Activated CD4-positive, alpha-beta T cell treated with anti-CD3 and anti-CD28 coated beads for 48 hours (primary cell): ENCODE results near the gene PRKAG2.
A peak's percentile ranks its signal among the peaks of the same experiment; 100 is the strongest.

Experiments used
- DNase-seq: peaks from one replicate; pipeline ENCODE4 v3.0.0-alpha.2; 2020

Gene PRKAG2

DNA sequence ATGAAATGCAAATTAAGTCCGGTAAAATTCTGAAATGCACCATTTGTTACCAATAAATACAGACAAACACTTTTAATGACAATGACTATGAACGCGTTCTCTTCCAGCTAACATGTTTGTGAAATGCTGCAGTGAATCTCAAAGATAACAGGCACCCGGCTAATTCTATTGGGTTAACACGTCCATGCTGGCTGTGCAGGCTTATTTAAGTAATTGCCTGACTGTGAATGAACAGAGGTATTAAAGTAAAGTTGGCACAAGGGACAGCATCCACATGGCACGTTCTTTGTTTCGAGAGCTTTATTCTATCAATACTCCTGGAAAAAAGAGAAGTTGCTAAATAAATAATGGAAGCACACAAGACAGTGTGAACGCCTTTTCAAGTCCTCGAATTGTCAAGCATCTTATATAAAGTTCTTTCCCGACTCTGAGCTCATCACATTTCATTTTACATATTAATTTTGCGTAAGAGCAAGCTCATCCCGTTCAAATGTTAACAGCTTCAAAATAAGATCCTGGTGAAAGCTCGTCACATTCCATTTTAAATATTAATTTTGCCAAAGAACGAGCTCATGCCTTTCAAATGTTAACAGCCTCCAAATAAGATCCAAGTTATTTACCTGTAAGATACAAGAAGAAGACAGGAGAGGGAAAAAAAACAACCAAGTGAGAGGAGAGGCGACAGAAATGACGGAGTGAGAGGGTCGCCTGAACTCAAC lies 245.9 kb downstream of the PRKAG2 start:
- DNase-seq, result no peak

DNA sequence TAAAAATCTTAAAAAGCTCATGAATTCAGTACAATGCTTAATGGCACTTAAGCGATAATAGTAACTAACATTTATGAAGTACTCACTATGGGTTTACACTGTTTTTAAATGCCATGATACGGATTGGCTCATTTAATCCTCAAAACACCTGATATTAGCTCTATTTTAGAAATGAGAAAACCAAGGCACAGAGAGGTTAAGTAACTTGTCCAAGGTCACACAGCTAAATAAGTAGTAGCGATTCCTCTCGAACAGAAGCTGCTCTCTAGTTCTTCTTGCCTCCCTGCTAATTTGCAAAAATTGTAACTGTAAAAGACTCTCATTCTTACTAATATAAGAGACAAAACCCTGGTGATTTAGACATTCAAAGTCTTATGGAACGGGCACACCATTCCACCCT lies 246.6 kb downstream of the PRKAG2 start:
- no peak for DNase-seq

DNA sequence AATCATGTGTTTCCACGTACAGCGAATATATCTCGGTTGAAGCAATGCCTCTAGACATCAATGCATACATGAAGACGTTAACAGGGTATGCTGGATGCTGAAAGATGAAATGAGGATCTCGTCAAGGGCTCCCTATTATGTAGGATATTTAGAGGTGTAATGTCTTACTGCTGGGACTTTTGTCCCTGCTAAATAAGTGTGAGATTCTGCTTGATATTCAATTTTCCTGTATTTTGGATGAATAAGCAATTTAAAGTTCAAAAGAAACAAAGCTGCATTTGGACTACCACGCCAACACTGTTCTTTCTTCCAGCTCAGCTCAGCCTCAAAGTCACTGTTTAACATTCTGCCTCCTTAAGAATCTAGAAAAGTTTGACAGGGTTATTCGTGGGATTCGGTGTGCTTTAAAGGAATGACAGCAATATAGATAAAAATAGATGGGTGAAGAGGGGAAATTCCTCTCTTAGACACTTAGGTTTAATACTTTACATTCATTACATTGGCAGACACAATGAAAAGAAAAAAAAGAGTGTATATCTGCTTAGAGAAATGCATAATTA lies 247.1 kb downstream of the PRKAG2 start:
- DNase-seq, result no peak

DNA sequence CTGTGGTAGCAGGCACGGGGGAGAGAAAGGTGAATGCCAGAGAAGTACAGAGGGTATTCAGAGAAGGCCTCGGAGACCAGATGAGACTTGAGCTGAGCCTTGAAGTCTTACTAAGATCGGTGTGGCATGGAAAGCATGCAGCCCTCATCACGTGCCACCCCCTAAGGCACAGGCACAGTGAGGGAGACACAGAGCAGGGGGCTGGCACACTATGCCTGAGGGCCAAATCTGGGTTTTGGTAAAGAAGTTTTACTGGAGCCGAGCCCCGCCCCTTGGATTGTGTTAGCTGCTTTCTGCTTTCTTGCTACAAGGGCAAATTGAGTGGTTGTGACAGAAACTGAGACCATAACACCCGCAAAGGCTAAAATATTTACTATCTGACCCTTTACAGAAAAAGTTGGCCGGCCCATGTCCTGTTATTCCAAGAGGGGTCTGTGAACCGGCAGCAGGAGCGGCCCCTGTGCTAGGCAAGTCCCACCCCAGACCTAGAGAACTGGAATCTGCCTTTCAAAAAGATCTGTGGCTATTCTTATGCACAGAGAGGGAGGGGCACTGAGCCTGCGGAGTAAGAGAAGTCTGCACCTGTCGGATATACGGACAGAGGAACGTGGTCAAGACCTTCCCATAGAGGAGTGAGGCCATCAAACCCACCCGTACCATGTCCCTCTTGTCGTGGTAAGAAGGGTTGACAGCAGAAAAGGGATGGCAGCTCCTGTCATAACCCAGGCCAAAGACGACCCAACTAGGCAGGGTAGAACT lies 247.9 kb downstream of the PRKAG2 start:
- no peak for DNase-seq

DNA sequence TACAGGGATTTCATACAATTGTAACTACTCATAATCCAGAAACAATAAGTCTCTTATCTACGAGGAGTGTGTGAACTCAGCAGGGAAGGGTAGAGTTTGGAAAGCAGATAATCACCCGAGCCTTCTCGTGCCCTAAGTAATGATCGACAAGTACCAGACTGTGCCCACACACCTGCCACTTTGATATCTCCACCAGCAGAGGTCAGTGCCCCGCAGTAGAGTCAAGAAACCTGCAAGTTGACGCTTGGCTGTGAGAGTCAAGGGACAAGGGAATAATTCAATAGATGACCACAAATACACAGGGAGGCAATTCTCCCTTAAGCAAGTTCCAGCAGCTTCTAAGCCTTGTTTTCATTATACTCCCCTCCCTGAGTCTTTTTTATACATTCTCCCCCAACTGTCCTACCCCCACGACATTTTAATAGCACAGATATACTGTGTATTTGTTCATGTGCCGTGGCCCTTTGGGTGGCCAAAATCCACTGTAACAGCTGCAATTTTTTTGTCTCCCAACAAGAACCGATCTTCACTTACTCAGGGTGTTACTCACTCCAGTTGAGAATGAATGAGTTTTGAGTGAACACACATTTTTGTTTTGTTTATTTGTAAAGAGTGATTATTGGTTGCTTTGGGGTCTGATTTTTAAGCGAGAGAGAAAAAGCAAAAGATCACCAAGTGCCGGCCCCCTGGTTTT lies 250.3 kb downstream of the PRKAG2 start:
- peak; percentile 43 for DNase-seq

DNA sequence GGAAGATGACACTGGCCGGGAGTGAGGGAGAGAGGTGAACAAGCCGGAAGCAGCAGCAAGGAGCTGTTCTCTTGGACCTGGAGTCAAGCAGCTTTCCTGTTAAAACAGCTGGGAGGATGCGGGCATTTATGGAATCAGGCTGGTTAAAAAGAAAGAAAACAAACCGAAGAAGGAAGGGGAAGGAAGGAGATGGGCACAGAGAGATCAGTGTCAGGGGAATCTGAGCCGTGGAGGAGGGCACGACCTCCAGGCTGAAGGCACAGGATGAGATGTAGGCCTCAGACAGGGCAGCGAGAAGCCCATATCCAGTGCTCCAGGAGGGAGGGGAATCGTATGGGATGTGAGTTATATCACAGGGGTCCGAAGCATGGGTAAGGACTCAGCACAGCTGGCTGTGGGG lies 251.3 kb downstream of the PRKAG2 start:
- DNase-seq, result no peak

DNA sequence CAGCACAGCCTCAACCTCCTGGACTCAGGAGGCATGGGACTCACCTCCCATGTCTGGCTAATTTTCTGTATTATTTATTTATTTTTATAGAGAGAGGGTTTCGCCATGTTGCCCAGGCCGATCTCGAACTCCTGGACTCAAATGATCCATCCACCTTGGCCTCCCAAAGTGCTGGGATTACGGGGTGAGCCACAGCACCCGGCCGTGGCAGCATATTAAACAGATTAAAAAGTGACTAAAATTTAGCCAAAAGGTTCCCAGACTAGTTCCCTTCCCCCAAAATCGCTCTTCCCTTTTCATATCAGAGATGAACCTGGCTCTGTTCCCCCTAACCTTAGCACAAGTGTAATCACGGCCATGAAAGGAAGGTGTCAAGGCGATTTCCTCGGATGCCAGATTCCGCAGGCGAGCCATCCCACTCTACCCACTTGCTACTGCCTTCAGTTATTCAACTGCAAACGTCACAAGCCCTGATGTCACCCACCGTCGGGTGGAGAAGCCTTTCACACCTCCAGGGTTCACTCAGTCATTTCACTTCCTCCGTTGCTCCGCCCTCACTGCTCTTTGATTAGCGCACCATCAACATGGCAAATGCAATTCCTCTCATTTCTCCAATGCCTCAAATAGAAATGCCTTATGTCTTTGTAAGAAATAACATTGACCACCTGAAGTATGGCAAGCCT lies 252.5 kb downstream of the PRKAG2 start:
- DNase-seq, result peak; percentile 18

DNA sequence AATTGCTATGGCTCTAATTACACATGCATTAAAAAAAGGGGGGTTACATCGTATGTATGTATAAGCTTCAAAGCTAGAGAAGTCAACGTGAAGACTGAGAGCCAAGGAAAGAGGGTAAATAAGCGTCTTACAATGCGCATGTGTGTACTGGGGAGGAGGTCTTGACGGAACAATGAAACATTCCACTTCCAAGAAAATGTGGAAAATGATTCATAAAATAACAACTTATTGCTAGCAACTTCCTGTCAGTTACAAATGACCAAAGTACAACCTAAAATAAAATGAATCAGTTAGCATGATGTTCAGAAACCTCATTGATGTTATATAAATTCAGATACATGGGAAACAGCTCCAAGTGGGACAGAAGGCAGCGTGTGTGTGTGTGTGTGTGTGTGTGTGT lies 253.1 kb downstream of the PRKAG2 start:
- no peak for DNase-seq

DNA sequence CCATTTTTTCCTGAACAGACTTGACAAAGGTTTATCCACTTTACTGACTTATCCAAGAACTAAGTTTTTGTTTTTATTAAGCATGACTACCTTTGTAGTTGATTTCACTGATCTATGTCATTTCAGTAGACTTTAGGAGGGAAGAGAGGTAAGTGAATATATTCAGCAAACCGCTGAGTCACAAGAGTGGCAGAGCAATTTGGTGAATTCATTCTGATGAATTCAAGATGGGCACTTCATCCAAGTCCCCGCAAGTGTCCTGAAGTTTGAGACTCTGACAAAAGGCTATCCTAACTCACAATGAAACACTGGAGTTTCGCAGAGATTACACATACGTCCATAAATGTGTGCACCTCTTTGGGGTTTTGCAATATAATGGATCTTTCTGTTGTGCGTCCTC lies 255.0 kb downstream of the PRKAG2 start:
- DNase-seq, result no peak

DNA sequence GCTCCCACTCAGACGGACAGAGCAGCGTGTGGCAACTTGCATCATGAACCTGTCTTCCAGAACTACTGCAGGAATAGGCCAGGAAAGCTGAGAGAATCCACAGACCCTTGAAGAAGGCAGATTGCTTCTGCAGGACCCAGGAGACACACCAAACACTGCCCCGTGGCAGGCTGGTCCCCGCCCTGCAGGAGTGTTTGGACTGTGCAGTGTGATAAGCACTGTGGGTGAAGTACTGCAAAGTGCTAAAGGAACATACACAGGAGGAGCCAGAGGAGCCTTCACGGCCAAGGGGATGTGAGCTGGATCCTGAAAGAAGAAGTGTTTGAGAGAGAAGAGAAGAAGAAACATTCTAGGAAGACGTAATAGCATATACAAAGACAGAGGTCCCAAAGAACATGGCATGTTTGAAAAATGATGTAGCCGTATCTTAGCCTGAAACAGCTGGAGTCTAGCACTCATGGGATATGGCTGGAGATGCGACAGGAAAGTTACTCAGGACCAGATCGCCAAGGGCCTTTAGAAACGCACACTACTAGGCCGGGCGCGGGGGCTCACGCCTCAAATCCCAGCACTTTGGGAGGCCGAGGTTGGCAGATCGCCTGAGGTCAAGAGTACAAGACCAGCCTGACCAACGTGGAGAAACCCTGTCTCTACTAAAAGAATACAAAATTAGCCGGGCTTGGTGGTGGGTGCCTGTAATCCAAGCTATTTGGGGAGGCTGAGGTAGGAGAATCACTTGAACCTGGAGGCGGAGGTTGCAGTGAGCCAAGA lies 260.3 kb downstream of the PRKAG2 start:
- no peak for DNase-seq

DNA sequence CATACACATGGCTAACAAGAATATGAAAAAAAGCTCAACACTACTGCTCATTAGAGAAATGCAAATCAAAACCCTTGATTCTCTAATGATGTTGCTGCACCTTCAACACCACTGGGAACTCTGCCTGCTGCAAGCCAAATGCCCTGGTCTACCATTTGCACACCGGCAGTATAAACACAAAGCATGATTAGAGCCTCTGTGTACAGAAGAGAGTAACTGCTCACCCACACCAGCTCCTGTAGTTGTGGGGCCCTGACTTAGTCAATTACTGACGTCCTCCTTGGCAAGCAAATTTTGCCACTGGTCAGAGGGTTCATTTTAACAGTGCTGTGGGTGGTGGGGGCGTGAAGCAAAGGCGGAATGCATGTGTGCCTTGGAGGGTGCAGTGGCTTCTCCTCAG lies 261.1 kb downstream of the PRKAG2 start:
- DNase-seq, result no peak

DNA sequence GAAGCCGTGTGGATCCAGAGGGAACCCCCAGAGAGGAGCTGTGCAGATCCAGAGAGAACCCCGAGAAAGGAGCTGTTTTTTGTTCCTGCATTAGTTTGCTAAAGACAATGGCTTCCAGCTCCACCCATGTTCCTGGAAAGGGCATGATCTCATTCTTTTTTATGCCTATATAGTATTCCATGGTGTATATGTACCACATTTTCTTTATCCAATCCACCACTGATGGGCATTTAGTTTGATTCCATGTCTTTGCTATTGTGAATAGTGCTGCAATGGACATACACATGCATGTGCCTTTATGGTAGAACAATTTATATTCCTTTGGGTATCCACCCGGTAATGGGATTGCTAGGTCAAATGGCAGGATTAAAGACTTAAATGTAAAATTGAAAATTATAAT lies 261.9 kb downstream of the PRKAG2 start:
- no peak for DNase-seq

DNA sequence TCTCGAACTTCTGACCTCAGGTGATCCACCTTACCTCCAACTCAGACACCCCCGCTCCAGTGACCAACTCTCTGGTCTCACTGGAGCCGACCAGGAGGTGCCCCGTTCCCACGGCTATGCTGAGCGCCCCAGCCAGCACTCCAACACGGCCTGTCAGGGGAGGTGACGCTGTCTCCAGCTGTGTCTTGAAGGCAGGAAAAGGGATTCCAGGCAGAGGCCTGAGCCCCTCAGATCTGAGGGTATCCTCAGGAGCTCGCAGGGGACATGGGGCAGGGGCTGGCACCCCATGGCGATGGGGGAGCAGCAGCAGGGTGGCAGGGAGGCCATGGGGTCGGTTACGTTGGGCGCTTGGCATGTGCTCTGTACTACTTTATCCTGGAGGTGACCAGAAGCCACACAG lies 262.9 kb downstream of the PRKAG2 start:
- DNase-seq, result no peak

DNA sequence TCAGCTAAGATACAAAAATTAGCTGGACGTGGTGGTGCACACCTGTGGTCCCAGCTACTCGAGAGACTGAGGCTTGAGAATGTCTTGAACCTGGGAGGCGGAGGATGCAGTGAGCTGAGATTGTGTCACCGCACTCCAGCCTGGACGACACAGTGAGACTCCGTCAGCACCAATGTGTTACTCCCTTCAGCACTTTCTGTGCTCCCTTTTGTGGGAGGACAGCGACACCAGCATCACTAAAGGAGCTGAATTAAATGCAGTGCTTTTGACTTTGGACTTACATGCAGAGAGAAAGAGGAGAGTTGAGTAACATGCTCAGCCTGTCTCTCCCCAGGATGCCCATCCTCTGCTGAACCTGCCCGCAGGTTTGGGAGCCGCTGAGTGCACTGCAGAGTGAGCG lies 265.0 kb downstream of the PRKAG2 start:
- no peak for DNase-seq

DNA sequence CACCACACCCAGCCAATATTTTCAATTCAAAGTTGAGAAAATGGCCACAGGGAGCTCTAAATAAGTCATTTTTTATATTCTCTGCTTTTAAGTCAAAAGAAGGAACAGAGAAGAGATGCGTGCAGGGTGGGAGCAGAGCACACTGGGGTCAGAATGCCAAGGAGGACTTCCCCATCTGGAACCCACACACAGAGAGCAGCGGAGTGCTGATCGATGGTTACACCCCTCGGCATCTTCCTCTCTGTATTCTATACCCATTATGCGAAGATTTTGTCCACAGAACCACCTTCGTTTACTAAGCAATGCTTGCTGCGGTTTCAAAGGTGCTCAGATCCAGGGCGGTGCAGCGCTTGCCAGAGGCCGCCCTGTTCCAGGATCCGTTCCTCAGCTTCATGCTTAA lies 265.9 kb downstream of the PRKAG2 start:
- DNase-seq, result no peak

DNA sequence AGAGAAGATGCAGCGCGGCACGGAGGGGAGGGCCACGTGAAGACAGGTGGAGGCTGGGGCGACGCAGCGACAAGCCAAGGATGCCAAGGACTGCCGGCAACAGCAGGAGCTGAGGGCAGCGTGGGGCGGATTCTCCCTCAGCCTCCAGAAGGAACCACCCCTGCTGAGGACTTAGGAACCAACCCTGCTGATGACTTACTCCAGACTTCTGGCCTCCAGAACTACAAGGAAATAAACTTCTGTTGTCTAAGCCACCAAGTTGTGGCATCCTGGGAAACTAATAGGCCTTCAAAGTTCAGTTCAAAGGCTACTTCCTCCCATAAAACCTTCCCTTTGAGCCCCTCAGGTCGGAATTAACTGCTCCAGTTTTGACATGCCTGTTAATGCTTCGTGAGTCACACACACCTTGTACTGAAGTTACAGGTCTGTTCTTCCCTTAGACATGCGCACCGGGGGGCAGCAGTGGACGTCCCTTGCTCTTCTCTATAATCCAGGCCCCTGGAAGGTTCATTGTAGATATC lies 268.8 kb downstream of the PRKAG2 start:
- no peak for DNase-seq

DNA sequence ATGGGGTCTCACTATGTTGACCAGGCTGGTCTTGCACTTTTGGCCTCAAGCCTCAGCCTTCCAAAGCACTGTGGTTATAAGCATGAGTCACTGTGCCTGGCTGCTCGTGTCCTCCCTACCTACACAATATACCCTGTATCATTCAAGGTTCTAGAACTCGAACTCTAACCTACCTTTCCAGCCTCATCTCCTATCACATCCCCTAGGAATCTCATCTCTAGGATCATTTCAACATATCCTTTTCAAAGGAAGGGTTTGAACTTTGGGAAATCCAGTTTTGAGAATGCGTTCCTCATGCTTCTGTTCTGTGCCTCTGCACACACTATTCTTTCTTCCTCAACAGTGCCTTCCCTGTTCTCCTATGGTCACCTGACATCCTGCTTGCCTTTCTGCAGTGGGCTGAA lies 269.4 kb downstream of the PRKAG2 start:
- DNase-seq, result no peak

DNA sequence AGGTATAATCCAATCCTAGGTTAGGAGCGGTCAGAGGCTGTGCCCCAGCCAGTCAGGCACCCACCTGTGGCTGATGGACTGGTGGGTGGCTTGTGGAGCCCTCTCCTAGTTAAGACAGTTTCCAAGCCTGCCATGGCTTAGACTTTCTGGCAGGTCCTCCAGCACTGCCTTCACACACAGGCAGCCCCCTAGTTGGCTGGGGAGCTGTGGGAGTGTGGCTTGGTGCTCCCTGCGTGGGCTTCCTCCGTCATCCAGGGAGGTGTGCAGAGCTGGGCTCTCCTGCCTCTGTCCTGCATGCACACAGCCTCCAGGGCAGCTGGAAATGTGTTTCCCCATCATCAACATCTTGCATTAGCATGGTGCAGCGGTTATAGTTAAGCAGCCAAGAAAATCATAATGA lies 273.0 kb downstream of the PRKAG2 start:
- no peak for DNase-seq

DNA sequence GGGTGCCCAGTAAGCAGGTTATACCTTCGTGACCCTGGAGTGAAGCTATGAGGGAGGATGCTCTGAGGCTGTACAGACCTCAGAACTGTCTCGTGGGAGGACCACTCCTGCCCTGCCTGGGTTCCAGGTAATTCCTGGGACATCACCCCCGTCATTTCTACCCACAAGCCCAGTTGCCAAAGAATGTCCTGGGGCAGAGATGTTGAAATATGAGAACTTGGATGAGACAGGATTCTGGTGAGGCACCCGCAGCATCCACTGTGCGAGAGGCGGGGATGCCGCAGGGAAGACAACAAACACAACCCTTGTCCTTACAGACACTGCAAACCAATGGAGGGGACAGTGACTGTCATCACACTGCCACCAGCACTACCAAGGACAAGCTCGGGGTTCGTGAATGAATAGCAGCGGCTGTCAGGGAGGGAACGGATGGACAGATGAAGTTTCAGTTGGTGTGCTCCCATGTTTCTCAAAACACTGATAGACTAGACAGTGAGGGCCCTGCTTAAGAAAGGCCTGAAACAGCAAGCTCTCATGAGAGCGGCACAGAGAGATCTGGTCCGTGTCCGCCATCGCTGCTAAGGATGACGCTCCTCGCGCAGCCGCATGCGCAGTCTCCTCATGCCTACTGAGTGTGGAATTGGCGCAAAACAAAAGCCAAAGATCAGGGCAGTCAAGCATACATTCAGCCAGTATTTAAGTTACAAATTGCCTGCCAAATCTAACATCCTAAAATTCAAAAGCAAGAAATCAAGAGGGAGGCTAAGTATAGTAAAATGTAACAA lies 275.2 kb downstream of the PRKAG2 start:
- DNase-seq, result no peak

DNA sequence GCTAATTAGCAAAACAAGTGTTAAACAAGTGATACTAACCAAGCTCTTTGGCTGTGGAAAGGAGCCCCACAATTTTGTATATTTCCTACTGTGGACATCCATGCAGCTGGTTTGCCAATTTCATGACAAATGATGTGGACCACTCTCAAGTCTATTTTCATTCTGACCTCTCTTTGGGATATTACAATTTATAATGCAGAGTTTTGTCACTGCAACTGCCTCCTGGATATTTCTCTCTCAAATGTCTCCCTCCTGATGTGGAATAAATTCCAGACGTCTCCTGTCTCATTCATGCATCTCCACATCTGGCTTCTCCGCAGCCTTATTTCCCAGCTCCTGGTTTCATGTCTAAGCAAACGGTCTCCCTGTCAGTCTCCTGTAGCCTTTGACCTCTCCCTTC lies 276.6 kb downstream of the PRKAG2 start:
- no peak for DNase-seq
